Measurements from ENCODE around the gene MYOZ3.

The MYOZ3 gene

GRCh38 chr5:150662731-150663516 is 1.9 kb downstream of the MYOZ3 start:
- Histone ChIP-seq H3K9ac (ENCODE audit: low read length) (no peak overlapping the region), H3K36me3 (replicated peaks; ENCODE audit: low read depth, low read length) (no peaks in the 10 kb centered on the region), H3K4me3 (ENCODE audit: low read length) (no peak overlapping the region), H3K4me2 (ENCODE audit: low read length) (no peak overlapping the region), H3K79me2 (ENCODE audit: low read length) (no peaks in the 10 kb centered on the region), H3K27me3 (ENCODE audit: low read depth, low read length) (peaks cover 4% of the 10 kb centered on the region), H2AFZ (ENCODE audit: low read depth, low read length) (no peak overlapping the region), H4K20me1 (ENCODE audit: insufficient read depth, low read length) (no peaks in the 10 kb centered on the region), H3K4me1 (ENCODE audit: low read length) (no peaks in the 10 kb centered on the region), H3K9me3 (ENCODE audit: insufficient read depth, low read length) (no peaks in the 10 kb centered on the region), H3K27ac (ENCODE audit: low read length) (no peak overlapping the region)
- TF ChIP-seq EZH2phosphoT487 (IDR thresholded peaks at IDR 0.05; ENCODE audit: low read depth): no peak
- TF ChIP-seq CTCF (IDR thresholded peaks at IDR 0.05; ENCODE audit: low read depth, low read length): no peak

GRCh38 chr5:150663936-150664335 is 2.9 kb downstream of the MYOZ3 start:
- no peaks in the 10 kb centered on the region for H4K20me1 ChIP-seq (ENCODE audit: insufficient read depth, low read length)
- no peak overlapping the region for H2AFZ ChIP-seq (ENCODE audit: low read depth, low read length)
- no peaks in the 10 kb centered on the region for H3K79me2 ChIP-seq (ENCODE audit: low read length)
- no peak overlapping the region for H3K9ac ChIP-seq (ENCODE audit: low read length)
- TF ChIP-seq EZH2phosphoT487 (IDR thresholded peaks at IDR 0.05; ENCODE audit: low read depth) (no peak), CTCF (IDR thresholded peaks at IDR 0.05; ENCODE audit: low read depth, low read length) (no peak)
- H3K27ac ChIP-seq (ENCODE audit: low read length): no peak overlapping the region
- H3K9me3 ChIP-seq (ENCODE audit: insufficient read depth, low read length): no peaks in the 10 kb centered on the region
- no peak overlapping the region for H3K4me2 ChIP-seq (ENCODE audit: low read length)
- H3K36me3 ChIP-seq (replicated peaks; ENCODE audit: low read depth, low read length): no peaks in the 10 kb centered on the region
- H3K27me3 ChIP-seq (ENCODE audit: low read depth, low read length): peaks cover 4% of the 10 kb centered on the region
- no peak overlapping the region for H3K4me3 ChIP-seq (ENCODE audit: low read length)
- H3K4me1 ChIP-seq (ENCODE audit: low read length): no peaks in the 10 kb centered on the region

- Histone ChIP-seq H3K79me2 (ENCODE audit: low read length) (no peaks in the 10 kb centered on the region), H3K27me3 (ENCODE audit: low read depth, low read length) (peaks cover 4% of the 10 kb centered on the region), H3K4me1 (ENCODE audit: low read length) (no peaks in the 10 kb centered on the region), H3K27ac (ENCODE audit: low read length) (no peak overlapping the region), H4K20me1 (ENCODE audit: insufficient read depth, low read length) (no peaks in the 10 kb centered on the region), H3K36me3 (replicated peaks; ENCODE audit: low read depth, low read length) (no peaks in the 10 kb centered on the region), H2AFZ (ENCODE audit: low read depth, low read length) (no peak overlapping the region), H3K4me3 (ENCODE audit: low read length) (no peak overlapping the region), H3K9me3 (ENCODE audit: insufficient read depth, low read length) (no peaks in the 10 kb centered on the region), H3K4me2 (ENCODE audit: low read length) (no peak overlapping the region), H3K9ac (ENCODE audit: low read length) (no peak overlapping the region)
- TF ChIP-seq EZH2phosphoT487 (IDR thresholded peaks at IDR 0.05; ENCODE audit: low read depth) (no peak), CTCF (IDR thresholded peaks at IDR 0.05; ENCODE audit: low read depth, low read length) (no peak)
These were observed 4.0 kb downstream of the MYOZ3 start for GRCh38 chr5:150665044-150665443.

GRCh38 chr5:150670275-150670947 is 9.4 kb downstream of the MYOZ3 start:
- no peak overlapping the region for H2AFZ ChIP-seq (ENCODE audit: low read depth, low read length)
- no peak overlapping the region for H3K9ac ChIP-seq (ENCODE audit: low read length)
- no peaks in the 10 kb centered on the region for H3K27me3 ChIP-seq (ENCODE audit: low read depth, low read length)
- no peaks in the 10 kb centered on the region for H4K20me1 ChIP-seq (ENCODE audit: insufficient read depth, low read length)
- H3K4me1 ChIP-seq (ENCODE audit: low read length): no peaks in the 10 kb centered on the region
- H3K79me2 ChIP-seq (ENCODE audit: low read length): no peaks in the 10 kb centered on the region
- H3K4me3 ChIP-seq (ENCODE audit: low read length): no peak overlapping the region
- H3K36me3 ChIP-seq (replicated peaks; ENCODE audit: low read depth, low read length): no peaks in the 10 kb centered on the region
- no peak overlapping the region for H3K27ac ChIP-seq (ENCODE audit: low read length)
- TF ChIP-seq CTCF (IDR thresholded peaks at IDR 0.05; ENCODE audit: low read depth, low read length) (no peak), EZH2phosphoT487 (IDR thresholded peaks at IDR 0.05; ENCODE audit: low read depth) (no peak)
- H3K9me3 ChIP-seq (ENCODE audit: insufficient read depth, low read length): no peaks in the 10 kb centered on the region
- H3K4me2 ChIP-seq (ENCODE audit: low read length): no peak overlapping the region

Measured in OCI-LY3 (cell line).